Prostate gland (tissue), 2 donors: ENCODE data around the gene MACROH2A2.

Experiments
- POLR2AphosphoS5 ChIP-seq: sonication (generic); formaldehyde crosslinking; IDR thresholded peaks from one replicate; pipeline ENCODE4 v1.6.1; 2017; ENCODE audit warnings: antibody characterized with exemption
- TF ChIP-seq, protein P1 (sequence below), 4 experiments: fragments of 200-600 bp in 2 of 4; fragments of 450-650 bp in 2 of 4; sonication (generic) in 2 of 4; IDR thresholded peaks; 1 replicate in 3 of 4; 2 replicates in 1 of 4; pipeline ENCODE4 v1.5.1; 2016 to 2019; ENCODE audit warnings: antibody characterized with exemption in 4 of 4, mild to moderate bottlenecking in 2 of 4, moderate library complexity in 2 of 4

DNA sequence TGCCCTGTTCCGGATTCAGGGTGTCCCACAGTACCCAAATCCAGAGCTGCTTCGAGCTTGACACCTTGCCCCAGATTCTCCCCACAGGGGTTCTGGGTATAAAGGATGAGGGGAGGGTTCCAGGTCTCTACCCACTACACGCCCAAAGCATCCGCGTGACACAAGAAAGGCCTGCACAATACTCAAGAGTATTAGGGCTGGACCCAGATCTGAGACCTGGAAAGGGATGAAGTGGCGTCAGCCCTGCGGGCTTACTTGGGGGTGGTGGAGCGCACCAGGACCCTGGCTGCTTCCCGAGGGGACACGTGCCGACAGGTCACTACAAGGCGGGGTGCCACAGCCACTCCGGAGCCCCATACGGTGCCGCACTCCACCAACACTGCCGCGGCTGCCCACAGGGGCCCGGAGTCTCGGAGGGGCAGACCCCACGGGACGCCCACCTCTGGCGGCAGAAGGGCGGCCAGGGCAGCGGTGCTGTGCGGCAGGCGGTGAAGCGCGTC, 92.6 kb downstream of the MACROH2A2 start:
- TF ChIP-seq, protein P1, sequence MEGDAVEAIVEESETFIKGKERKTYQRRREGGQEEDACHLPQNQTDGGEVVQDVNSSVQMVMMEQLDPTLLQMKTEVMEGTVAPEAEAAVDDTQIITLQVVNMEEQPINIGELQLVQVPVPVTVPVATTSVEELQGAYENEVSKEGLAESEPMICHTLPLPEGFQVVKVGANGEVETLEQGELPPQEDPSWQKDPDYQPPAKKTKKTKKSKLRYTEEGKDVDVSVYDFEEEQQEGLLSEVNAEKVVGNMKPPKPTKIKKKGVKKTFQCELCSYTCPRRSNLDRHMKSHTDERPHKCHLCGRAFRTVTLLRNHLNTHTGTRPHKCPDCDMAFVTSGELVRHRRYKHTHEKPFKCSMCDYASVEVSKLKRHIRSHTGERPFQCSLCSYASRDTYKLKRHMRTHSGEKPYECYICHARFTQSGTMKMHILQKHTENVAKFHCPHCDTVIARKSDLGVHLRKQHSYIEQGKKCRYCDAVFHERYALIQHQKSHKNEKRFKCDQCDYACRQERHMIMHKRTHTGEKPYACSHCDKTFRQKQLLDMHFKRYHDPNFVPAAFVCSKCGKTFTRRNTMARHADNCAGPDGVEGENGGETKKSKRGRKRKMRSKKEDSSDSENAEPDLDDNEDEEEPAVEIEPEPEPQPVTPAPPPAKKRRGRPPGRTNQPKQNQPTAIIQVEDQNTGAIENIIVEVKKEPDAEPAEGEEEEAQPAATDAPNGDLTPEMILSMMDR (IDR thresholded peaks at IDR 0.05) = no peak
- TF ChIP-seq POLR2AphosphoS5 = no peak
